Vagina (tissue), 2 donors: ENCODE measurements around the gene DNMT3B. TPM values are rescaled to one million over a fixed set of nuclear protein-coding genes. Genes with fewer than 3 reads are reported as not detected.

ENCODE experiments used
- DNase-seq, 2 donors: peaks; one replicate each; pipeline ENCODE4 v3.0.0-alpha.2; 2017; ENCODE audit errors: extremely low spot score in 2 of 2
- H3K27ac ChIP-seq: fragments of 200-600 bp; sonication (generic); one replicate; pipeline ENCODE4 v1.5.1; 2019
- H3K27me3 ChIP-seq: fragments of 200-600 bp; sonication (generic); one replicate; pipeline ENCODE4 v1.5.1; 2019
- H3K36me3 ChIP-seq, 2 donors: fragments of 200-600 bp; sonication (generic); one replicate each; pipeline ENCODE4 v1.5.1; 2017 to 2019
- H3K4me1 ChIP-seq: fragments of 200-600 bp; sonication (generic); one replicate; pipeline ENCODE4 v1.5.1; 2019
- H3K4me3 ChIP-seq, 2 donors: fragments of 200-600 bp; sonication (generic); 1 replicate in 1 of 2; 2 replicates in 1 of 2; pipeline ENCODE4 v1.5.1; 2016 to 2019
- H3K9me3 ChIP-seq: fragments of 200-600 bp; sonication (generic); one replicate; pipeline ENCODE4 v1.5.1; 2019
- POLR2A ChIP-seq, 2 donors: fragments of 450-650 bp; IDR thresholded peaks; one replicate each; pipeline ENCODE4 v1.6.1; 2017; ENCODE audit warnings: antibody characterized with exemption in 2 of 2, mild to moderate bottlenecking in 2 of 2, moderate library complexity in 2 of 2
- POLR2AphosphoS5 ChIP-seq, 2 donors: sonication (generic); formaldehyde crosslinking; IDR thresholded peaks; one replicate each; pipeline ENCODE4 v1.9.0; 2017; ENCODE audit warnings: antibody characterized with exemption in 2 of 2, mild to moderate bottlenecking in 2 of 2, low read depth in 1 of 2; ENCODE audit not compliant: insufficient read depth in 1 of 2
- intact Hi-C: fragments of 100-400 bp; cut with DNase I; formaldehyde crosslinking; loops from one replicate; pipeline ENCODE4 v1.15.1; 2023
- total RNA-seq: library from RNA; depleted of rRNA; stranded (reverse); fragments of >200 nt; gene quantifications from one replicate; pipeline ENCODE4 v1.2.3, GENCODE V29; 2016
- TF ChIP-seq, protein P1 (sequence below), 3 experiments: fragments of 450-650 bp in 2 of 3; fragments of 200-600 bp in 1 of 3; sonication (generic) in 1 of 3; IDR thresholded peaks; one replicate each; pipeline ENCODE4 v1.5.1; 2017 to 2019; ENCODE audit warnings: antibody characterized with exemption in 3 of 3, mild to moderate bottlenecking in 2 of 3, moderate library complexity in 2 of 3

The DNMT3B gene
- total RNA-seq, 1 donor from 2014 or later, result 1.2 TPM

DNA sequence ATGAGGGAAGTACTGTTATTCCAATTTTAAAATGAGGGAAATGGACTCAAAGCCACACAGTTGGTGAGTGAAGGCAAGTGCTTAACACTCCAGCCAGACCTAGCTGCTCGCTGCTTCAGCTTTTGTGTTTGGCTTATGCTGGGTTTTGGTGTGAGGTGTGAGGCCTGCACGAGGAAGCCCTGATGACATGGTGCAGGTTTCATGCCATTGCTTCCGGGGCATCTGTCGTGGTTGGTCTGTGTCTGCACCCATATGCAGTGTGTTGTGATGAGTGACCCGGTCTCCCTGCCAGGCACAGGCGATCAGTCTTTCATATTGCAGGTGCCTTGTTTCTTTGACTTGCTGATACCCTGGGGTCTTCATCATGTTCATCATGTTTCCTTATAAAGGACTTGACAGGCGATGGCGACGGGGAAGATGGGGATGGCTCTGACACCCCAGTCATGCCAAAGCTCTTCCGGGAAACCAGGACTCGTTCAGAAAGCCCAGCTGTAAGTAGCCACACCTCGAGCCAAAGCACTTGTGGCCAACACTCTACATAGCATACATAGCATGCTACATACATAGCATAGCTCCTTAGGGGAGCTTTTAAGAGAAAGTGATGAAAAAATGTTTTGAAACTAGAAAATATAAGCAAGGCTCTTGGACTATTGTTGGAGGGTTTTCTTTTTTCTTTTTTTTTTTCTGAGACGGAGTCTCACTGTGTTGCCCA, 22.3 kb downstream of the DNMT3B start:
- no peak overlapping the region for H3K27ac ChIP-seq
- intact Hi-C loops, result loop anchor here (10.0 kb wide), 1 partner anchor 110 kb away; the partner anchor contains the start of gene C20orf203
- no peak for DNase-seq

DNA sequence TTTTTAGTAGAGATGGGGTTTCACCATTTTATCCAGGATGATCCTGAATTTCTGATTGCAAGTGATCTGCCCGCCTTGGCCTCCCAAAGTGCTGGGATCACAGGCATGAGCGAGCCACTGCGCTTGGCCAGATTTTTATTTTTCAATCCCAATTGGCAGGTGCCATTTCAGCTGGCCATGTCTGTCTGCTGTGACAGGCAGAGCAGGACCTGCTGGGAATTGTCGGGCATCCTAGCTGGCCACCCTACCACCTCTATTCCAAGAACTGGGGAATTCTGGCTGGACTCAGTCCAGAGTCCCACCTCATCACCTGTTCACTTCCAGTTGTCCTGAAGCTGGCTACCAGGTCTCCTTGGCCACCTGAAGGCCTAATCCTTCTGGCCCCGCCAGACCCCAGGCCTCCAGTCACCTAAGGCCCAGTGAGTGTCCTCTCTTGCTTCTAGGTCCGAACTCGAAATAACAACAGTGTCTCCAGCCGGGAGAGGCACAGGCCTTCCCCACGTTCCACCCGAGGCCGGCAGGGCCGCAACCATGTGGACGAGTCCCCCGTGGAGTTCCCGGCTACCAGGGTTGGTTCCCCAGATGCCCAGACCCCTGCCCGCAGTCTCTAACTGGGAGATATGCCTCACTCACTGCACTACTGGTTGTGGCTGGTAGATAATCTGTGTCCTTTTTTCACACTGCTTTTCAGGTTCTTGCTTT, 24.0 kb downstream of the DNMT3B start:
- Histone ChIP-seq H3K4me1 (no peaks in the 10 kb centered on the region), H3K9me3 (no peaks in the 10 kb centered on the region), H3K27ac (no peak overlapping the region), H3K27me3 (no peaks in the 10 kb centered on the region), H3K36me3 (no peaks in the 10 kb centered on the region), H3K4me3 (no peak overlapping the region)
- intact Hi-C loops, result loop anchor here (10.0 kb wide), 1 partner anchor 111 kb away; the partner anchor contains the start of gene C20orf203
- DNase-seq, result no peak
- no peak for TF ChIP-seq POLR2A (IDR thresholded peaks at IDR 0.05)
- TF ChIP-seq POLR2AphosphoS5 (IDR thresholded peaks at IDR 0.05; ENCODE audit: insufficient read depth in 1 of 2, low read depth in 1 of 2), result no peak
- TF ChIP-seq, protein P1, sequence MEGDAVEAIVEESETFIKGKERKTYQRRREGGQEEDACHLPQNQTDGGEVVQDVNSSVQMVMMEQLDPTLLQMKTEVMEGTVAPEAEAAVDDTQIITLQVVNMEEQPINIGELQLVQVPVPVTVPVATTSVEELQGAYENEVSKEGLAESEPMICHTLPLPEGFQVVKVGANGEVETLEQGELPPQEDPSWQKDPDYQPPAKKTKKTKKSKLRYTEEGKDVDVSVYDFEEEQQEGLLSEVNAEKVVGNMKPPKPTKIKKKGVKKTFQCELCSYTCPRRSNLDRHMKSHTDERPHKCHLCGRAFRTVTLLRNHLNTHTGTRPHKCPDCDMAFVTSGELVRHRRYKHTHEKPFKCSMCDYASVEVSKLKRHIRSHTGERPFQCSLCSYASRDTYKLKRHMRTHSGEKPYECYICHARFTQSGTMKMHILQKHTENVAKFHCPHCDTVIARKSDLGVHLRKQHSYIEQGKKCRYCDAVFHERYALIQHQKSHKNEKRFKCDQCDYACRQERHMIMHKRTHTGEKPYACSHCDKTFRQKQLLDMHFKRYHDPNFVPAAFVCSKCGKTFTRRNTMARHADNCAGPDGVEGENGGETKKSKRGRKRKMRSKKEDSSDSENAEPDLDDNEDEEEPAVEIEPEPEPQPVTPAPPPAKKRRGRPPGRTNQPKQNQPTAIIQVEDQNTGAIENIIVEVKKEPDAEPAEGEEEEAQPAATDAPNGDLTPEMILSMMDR (IDR thresholded peaks at IDR 0.05), result no peak

More for the DNA sequence above, 22.3 kb downstream of the DNMT3B start:
- Histone ChIP-seq H3K4me3 (no peak overlapping the region), H3K9me3 (no peaks in the 10 kb centered on the region), H3K36me3 (no peaks in the 10 kb centered on the region), H3K4me1 (no peaks in the 10 kb centered on the region), H3K27me3 (no peaks in the 10 kb centered on the region)
- TF ChIP-seq POLR2A (IDR thresholded peaks at IDR 0.05) (no peak), POLR2AphosphoS5 (IDR thresholded peaks at IDR 0.05; ENCODE audit: insufficient read depth in 1 of 2, low read depth in 1 of 2) (no peak)
- TF ChIP-seq, protein P1 (IDR thresholded peaks at IDR 0.05), result no peak

DNA sequence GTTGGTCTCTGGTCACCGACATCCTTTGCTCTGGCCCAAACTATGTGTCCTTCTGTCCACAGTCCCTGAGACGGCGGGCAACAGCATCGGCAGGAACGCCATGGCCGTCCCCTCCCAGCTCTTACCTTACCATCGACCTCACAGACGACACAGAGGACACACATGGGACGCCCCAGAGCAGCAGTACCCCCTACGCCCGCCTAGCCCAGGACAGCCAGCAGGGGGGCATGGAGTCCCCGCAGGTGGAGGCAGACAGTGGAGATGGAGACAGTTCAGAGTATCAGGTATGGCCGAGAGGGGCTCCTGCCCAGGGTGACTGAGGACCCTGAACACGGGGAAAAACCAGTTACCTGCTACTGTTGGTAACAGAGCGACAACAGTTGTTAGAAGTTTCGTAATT, 25.0 kb downstream of the DNMT3B start:
- no peaks in the 10 kb centered on the region for H3K36me3 ChIP-seq
- H3K27me3 ChIP-seq, result no peaks in the 10 kb centered on the region
- H3K4me1 ChIP-seq, result no peaks in the 10 kb centered on the region
- TF ChIP-seq POLR2AphosphoS5 (IDR thresholded peaks at IDR 0.05; ENCODE audit: insufficient read depth in 1 of 2, low read depth in 1 of 2), result no peak
- TF ChIP-seq POLR2A (IDR thresholded peaks at IDR 0.05), result no peak
- TF ChIP-seq, protein P1 (IDR thresholded peaks at IDR 0.05), result no peak
- H3K9me3 ChIP-seq, result no peaks in the 10 kb centered on the region
- DNase-seq, result no peak
- intact Hi-C loops, result loop anchor here (10.0 kb wide), 1 partner anchor 112 kb away; the partner anchor contains the start of gene C20orf203
- no peak overlapping the region for H3K4me3 ChIP-seq
- H3K27ac ChIP-seq, result no peak overlapping the region

DNA sequence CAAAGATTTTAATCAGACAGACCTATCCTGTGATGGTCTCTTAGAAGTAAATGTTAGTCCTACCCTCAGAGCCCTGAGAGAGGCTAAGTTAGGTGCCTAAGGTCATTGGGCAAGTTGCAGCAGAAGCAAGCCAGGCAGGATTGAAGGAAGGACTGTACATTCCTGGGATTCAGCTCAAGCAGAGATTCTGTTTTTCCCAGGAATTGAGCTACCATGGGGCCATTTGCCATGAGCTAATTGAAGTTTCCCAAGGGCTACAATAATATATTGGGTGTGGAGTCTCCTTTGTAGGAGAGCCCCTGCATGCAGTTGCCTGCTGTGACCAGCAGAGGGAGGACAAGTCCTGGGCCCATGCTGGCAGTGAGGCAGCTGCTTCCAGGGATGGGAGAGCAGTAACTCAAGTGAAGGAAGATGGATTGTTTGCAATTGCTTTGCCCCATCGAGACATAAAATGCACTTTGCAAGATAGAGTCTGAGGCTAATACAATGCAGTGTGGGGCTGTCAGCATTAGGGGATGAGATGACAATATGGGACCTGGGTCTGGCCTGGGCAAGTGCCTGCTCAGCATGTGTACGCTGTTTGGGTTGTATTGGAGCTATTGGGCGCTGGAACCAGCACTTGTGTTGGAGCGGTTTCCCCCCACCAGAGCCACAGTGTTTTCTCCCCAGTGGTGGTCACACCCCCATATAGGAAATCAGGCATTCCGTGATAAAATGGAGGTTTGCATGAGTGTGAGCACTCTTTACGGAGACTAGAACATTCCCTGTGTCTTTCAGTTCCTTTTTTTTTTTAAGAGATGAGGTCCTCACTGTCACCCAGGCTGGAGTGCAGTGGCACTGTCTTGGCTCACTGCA, 27.9 kb downstream of the DNMT3B start:
- peak in 1 of 2 donors; percentile 20 for TF ChIP-seq POLR2AphosphoS5 (IDR thresholded peaks at IDR 0.05; ENCODE audit: insufficient read depth in 1 of 2, low read depth in 1 of 2)
- TF ChIP-seq, protein P1 (IDR thresholded peaks at IDR 0.05), result peak; percentile 86 to 96 (median 93)
- no peak for TF ChIP-seq POLR2A (IDR thresholded peaks at IDR 0.05)
- Histone ChIP-seq H3K27me3 (no peaks in the 10 kb centered on the region), H3K4me3 (no peak overlapping the region), H3K9me3 (no peaks in the 10 kb centered on the region), H3K36me3 (no peaks in the 10 kb centered on the region), H3K27ac (no peak overlapping the region), H3K4me1 (peaks cover 3% of the 10 kb centered on the region)
- intact Hi-C loops, result loop anchor here (10.0 kb wide), 1 partner anchor 115 kb away; the partner anchor contains the start of gene C20orf203
- no peak for DNase-seq
